Epithelial cell of esophagus (primary cell): Measurements from ENCODE around the gene B3GNT2.
A peak's percentile ranks its signal among the peaks of the same experiment; 100 is the strongest.
"Not testable (repeated sequence)": the region's sequence is repeated elsewhere in the genome, so short reads cannot be mapped to it uniquely, and the experiment has no call there.

Experiments used
- DNase-seq: peaks from one replicate; pipeline ENCODE4 v3.0.0; 2010; ENCODE audit warnings: low read depth
- H3K4me3 ChIP-seq: 2 replicates; pipeline ENCODE4 v1.5.1; 2011; ENCODE audit warnings: mild to moderate bottlenecking, low read length, control low read depth
- TF ChIP-seq, protein P1 (sequence below): IDR thresholded peaks from 2 replicates; pipeline ENCODE4 v1.5.1; 2011; ENCODE audit warnings: low read depth, mild to moderate bottlenecking, low read length, control low read depth, inconsistent platforms; ENCODE audit not compliant: insufficient read depth; ENCODE audit errors: missing control alignments

B3GNT2 gene, protein sequence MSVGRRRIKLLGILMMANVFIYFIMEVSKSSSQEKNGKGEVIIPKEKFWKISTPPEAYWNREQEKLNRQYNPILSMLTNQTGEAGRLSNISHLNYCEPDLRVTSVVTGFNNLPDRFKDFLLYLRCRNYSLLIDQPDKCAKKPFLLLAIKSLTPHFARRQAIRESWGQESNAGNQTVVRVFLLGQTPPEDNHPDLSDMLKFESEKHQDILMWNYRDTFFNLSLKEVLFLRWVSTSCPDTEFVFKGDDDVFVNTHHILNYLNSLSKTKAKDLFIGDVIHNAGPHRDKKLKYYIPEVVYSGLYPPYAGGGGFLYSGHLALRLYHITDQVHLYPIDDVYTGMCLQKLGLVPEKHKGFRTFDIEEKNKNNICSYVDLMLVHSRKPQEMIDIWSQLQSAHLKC

DNA sequence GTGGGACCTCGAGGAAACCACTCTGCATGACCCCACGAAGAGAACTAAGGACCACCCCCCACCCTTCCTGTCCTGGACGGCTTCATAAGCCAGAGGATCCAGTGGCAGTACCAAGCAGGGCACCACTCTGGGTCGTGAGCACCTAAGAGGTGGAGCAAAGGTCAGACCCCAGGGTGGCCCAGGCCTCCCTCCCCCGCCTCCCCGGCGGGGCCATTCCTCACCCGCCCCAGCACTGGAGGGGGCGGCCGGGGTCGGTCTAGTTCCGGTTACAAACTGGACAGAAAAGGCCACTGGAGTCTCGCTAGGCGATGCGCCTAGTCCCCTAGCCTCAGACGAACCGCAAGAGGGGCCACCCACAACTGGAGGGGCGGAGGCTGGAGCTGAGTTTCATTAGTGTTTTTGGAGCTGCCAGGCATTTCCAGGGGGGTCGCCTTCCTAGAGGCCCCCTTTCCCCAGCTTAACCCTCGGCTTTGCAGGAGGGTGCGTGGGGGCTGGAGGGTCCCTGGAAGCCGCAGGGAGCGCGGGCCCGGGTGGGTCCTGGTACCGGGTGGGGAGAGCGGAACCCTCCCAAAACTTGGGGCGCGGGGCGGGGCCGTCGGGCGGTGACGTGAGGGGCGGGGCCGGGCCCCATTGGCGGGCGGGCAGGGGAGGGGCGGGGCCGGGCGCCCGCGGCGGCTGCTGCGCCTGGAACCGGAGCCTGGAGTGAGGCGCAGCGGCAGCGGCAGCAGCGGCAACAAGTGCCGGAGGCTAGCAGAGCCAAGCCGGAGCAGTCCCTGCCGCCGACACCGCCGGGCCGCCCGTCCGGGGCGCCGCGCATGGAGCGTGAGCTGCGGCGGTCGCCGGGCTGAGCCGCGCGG, at the start of gene B3GNT2:
Gene B3GNT2 (plus strand): TSS at position 695 of the 857 bp plus-strand sequence. CDS start 26,106 bp downstream, outside the sequence.
- peak; percentile 82 for DNase-seq
- peak within 1 kb of the TSS; percentile 87 for H3K4me3 ChIP-seq
- TF ChIP-seq, protein P1, sequence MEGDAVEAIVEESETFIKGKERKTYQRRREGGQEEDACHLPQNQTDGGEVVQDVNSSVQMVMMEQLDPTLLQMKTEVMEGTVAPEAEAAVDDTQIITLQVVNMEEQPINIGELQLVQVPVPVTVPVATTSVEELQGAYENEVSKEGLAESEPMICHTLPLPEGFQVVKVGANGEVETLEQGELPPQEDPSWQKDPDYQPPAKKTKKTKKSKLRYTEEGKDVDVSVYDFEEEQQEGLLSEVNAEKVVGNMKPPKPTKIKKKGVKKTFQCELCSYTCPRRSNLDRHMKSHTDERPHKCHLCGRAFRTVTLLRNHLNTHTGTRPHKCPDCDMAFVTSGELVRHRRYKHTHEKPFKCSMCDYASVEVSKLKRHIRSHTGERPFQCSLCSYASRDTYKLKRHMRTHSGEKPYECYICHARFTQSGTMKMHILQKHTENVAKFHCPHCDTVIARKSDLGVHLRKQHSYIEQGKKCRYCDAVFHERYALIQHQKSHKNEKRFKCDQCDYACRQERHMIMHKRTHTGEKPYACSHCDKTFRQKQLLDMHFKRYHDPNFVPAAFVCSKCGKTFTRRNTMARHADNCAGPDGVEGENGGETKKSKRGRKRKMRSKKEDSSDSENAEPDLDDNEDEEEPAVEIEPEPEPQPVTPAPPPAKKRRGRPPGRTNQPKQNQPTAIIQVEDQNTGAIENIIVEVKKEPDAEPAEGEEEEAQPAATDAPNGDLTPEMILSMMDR, result no peak

DNA sequence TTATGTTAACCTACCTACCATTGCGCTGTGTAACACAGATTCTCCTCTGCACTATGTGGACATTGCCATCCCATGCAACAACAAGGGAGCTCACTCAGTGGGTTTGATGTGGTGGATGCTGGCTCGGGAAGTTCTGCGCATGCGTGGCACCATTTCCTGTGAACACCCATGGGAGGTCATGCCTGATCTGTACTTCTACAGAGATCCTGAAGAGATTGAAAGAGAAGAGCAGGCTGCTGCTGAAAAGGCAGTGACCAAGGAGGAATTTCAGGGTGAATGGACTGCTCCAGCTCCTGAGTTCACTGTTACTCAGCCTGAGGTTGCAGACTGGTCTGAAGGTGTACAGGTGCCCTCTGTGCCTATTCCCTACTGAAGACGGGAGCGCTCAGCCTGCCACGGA, 49.1 kb upstream of the B3GNT2 start:
- not testable (repeated sequence) for H3K4me3 ChIP-seq, DNase-seq

DNA sequence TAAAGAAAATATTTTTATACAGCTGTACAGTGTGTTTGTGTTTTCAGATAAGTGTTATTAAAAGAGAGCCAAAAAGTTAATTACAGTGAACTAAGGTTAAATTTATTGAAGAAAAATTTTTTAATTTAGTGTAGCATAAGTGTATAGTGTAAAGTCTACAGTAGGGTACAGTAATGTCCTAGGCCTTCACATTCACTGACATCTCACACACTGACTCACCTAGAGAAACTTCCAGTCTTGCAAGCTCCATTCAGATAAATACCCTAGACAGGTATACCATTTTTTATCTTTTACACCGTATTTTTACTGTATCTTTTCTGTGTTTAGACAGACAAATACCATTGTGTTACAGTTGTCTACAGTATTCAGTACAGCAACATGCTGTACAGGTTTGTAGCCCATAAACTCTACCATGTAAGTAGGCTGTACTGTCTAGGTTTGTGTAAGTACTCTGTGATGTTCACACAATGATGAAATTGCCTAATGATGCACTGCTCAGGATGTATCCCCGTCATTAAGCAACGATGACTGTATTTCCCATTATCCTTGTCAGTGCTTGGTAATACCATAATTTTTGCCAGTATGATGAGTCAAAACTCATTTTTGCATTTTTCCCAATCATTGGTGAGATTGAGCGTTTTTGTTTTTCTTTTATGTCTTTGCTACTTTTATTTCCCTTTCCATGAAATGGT, 48.2 kb upstream of the B3GNT2 start:
- DNase-seq, result peak; percentile 92
- TF ChIP-seq, protein P1, result no peak
- no peak overlapping the region for H3K4me3 ChIP-seq

DNA sequence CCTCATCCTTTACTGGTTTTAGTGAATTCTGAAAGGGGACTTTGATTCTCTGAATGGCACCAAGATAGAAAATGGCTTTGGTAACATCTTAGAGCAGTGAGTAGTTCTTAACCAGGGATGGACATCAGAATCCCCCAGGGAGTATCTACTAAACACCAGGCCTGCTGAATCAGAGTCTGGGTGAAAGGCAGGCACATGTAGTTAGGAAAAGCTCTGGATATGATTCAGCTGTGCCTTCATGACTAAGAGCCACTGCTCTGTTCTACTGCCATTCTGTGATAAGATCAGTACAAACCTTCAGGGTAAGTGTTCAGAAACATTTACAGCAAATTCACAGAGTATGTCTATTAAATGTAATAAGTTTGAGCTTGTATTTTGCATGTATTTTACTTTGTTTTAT, 46.2 kb upstream of the B3GNT2 start:
- DNase-seq, result peak; percentile 95
- TF ChIP-seq, protein P1, result no peak
- no peak overlapping the region for H3K4me3 ChIP-seq

DNA sequence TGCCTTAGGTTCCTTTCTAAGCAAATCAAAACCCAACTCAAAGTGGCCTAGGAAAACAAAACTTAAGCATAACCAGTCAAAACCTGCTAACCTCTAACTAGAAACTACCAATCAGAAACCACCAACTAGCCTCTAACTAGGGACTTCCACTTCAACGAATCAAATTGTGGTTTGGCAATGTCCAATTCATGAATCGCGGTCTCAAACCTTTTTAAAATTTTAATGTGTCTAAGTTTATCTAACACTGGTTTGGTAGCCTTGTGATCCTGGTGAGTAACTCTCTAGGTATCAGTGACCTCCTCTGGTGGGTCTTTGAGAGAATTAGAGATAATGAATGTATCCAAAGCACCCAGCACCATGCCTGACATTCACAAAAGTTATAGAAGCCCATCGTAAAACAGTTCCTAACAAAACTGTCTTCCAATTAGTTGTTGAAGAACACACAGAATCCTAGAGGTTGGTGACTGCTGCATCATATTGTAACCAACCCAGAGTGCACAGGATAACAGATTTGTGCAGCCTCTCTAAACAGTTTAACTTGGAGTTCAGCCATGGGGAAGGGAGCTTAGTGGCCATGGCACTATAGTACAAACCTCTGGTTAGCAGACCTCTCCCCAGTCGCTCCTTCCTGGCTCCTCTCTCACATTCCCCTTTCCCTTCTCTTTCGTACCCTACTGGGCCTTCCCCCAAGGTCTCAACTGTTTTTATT, 45.2 kb upstream of the B3GNT2 start:
- no peak for DNase-seq
- H3K4me3 ChIP-seq, result no peak overlapping the region

DNA sequence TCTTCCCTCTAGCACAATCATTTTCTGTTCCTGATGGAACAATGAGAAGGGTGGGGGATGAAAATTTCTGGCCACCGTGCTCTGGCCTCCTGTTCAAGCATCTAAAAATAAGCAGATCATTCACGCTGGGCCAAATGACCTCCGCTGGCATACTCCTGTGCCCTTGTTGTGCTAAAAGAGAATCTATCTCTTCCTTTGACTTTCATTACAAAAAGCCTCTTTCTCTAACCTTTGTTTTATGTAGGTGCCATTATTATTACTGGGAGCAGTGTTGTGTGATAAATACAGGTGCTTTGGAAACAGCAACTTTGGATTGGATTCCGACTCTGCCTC, 44.6 kb upstream of the B3GNT2 start:
- TF ChIP-seq, protein P1, result no peak
- no peak for DNase-seq
- H3K4me3 ChIP-seq, result no peak overlapping the region

More for the DNA sequence above, 45.2 kb upstream of the B3GNT2 start:
- TF ChIP-seq, protein P1, result no peak
